ENCODE measurements around the gene COL25A1.
A peak's percentile ranks its signal among the peaks of the same experiment; 100 is the strongest.

COL25A1 gene

DNA sequence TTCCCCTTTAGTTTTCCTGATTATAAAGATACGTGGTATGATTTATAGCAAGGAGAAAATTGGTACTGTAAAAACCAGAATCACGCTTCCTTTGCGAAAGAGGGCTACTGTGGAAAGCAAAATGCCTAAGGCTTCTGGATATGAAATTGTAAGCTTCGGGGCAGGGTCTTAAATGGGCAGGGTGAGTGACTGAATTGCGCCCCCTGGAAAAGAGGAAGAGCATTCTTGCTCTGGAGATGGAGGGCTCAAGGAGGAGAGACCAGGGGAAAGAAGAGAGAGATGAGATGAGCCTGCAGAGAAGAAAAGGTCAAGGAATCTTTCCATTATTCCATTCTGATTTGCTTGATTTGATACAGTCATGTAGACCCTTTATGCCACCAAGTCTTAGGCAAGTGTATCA lies 526.5 kb downstream of the COL25A1 start:
- TF ChIP-seq, protein P1, sequence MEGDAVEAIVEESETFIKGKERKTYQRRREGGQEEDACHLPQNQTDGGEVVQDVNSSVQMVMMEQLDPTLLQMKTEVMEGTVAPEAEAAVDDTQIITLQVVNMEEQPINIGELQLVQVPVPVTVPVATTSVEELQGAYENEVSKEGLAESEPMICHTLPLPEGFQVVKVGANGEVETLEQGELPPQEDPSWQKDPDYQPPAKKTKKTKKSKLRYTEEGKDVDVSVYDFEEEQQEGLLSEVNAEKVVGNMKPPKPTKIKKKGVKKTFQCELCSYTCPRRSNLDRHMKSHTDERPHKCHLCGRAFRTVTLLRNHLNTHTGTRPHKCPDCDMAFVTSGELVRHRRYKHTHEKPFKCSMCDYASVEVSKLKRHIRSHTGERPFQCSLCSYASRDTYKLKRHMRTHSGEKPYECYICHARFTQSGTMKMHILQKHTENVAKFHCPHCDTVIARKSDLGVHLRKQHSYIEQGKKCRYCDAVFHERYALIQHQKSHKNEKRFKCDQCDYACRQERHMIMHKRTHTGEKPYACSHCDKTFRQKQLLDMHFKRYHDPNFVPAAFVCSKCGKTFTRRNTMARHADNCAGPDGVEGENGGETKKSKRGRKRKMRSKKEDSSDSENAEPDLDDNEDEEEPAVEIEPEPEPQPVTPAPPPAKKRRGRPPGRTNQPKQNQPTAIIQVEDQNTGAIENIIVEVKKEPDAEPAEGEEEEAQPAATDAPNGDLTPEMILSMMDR (IDR thresholded peaks at IDR 0.05; ENCODE audit: insufficient read depth, low read length, missing control alignments): no peak
- CTCF ChIA-PET: no interaction called here
- POLR2A ChIA-PET: no interaction called here
- no peak for DNase-seq (ENCODE audit: low read depth, low spot score)
- H3K4me3 ChIP-seq (ENCODE audit: low read depth, low read length): no peak overlapping the region

DNA sequence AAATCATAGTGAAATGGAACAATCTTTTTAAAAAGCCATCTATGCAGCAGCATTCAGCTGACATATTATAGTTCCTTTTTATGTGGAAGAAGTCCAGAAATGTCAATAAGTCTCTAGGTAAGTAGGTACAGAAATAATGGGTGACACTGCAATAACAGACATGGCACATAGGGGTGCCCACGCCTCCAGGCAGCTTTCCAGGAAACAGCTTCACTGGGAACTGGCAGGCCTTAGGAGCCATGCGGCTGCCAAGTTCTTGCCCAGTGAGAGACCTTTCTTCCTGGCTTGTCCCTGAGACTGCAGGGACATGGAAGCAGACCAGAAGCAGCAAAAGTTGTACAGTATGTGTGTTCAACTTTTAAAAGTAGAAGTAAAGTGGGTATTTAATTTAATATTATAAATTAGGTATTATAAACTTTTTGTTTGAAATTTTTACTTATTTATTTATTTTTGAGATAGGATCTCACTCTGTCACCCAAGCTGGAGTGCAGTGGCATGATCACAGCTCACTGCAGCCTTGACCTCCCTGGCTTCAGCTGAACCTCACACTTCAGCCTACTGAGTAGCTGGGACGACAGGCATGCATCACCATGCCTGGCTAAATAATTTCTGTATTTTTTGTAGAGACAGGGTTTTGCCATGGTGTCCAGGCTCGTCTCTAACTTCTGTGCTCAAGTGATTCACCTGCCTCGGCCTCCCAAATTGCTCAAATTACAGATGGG lies 527.5 kb downstream of the COL25A1 start:
- CTCF ChIA-PET: interaction anchor here (1.2 to 1.7 kb wide), 2 partner anchors 9 to 631 kb away, joined by 3 to 4 read pairs; no protein-coding TSS in a partner anchor
- H3K4me3 ChIP-seq (ENCODE audit: low read depth, low read length): no peak overlapping the region
- TF ChIP-seq, protein P1 (IDR thresholded peaks at IDR 0.05; ENCODE audit: insufficient read depth, low read length, missing control alignments): no peak
- POLR2A ChIA-PET: no interaction called here
- no peak for DNase-seq (ENCODE audit: low read depth, low spot score)

DNA sequence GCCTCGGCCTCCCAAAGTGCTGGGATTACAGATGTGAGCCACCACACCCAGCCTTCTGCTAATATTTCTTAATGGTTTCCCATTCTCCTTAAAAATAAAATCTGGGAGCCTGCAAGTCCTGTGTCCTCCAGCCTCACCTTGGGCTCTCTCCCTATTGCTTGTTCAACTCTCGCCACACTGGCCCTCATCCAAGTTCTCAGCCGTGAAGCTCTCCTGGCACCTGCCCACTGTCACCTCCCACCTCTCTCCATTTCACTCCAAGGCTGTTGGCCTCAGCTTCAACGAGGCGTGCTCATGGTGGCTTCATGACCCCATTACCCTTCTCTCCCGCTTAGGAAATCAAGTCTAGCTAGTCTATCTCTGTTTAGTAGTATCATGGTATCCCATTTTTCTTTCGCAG lies 530.1 kb downstream of the COL25A1 start:
- TF ChIP-seq, protein P1 (IDR thresholded peaks at IDR 0.05; ENCODE audit: insufficient read depth, low read length, missing control alignments): no peak

DNA sequence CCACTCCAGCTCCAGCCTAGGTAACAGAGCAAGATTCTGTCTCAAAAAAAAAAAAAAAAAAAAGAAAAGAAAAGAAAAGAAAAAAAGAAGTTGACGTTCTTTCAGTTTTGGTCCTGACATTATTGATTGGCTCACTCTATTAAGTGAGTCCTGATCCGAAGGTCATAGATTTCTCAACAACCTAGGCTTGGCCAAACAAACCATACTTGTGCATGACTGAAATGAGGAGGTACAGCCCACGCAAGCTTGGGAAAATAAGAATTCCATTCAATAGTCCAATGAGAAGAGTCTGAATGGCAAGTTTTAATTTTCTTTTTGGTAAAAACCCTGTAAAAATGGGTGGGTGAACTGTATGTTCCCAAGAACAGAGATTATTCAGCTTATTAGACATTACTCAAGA lies 536.4 kb downstream of the COL25A1 start:
- ChIA-PET POLR2A (no interaction called here), CTCF (no interaction called here)
- no peak overlapping the region for H3K4me3 ChIP-seq (ENCODE audit: low read depth, low read length)
- no peak for DNase-seq (ENCODE audit: low read depth, low spot score)
- TF ChIP-seq, protein P1 (IDR thresholded peaks at IDR 0.05; ENCODE audit: insufficient read depth, low read length, missing control alignments): no peak

More for the DNA sequence above, 530.1 kb downstream of the COL25A1 start:
- POLR2A ChIA-PET: no interaction called here
- H3K4me3 ChIP-seq (ENCODE audit: low read depth, low read length): no peak overlapping the region
- CTCF ChIA-PET: no interaction called here
- DNase-seq (ENCODE audit: low read depth, low spot score): no peak

DNA sequence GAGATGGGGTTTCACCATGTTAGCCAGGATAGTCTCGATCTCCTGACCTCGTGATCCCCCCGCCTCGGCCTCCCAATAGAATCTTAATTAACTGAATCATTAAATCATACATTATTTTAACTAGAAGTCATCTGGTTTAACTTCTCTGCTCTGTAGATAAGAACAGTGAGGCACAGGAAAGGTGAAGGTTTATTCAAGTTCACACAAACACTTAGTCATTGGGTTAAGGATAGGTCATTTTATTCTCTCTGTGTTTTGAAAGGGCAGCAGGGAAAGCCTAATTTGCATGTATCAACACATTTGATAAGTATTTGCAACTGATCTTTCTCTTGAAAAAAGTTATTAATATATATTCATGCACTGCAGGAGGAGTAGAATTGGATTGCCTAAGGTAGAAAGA lies 538.5 kb downstream of the COL25A1 start:
- TF ChIP-seq, protein P1 (IDR thresholded peaks at IDR 0.05; ENCODE audit: insufficient read depth, low read length, missing control alignments): no peak
- ChIA-PET POLR2A (no interaction called here), CTCF (no interaction called here)

DNA sequence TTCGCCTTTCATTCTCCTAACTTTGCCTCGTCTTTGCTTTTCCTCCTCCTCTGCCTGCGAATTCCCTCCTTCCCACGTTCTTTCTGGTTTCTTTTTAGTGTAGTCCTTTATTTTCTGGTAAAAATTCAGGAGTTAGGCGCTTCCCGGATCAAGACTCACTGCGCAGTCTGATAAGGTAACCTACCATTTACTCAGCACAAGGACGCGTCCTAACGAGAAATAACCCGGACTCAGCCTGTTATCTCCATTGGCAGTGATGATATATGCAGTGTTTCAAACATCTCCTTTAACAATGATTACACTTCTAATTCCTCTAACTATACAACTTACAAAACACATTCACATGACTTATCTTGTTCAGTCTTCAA lies 539.2 kb downstream of the COL25A1 start:
- CTCF ChIA-PET: no interaction called here
- peak overlapping the region; percentile 54 for H3K4me3 ChIP-seq (ENCODE audit: low read depth, low read length)
- no peak for DNase-seq (ENCODE audit: low read depth, low spot score)
- POLR2A ChIA-PET: no interaction called here
- TF ChIP-seq, protein P1 (IDR thresholded peaks at IDR 0.05; ENCODE audit: insufficient read depth, low read length, missing control alignments): no peak

More for the DNA sequence above, 538.5 kb downstream of the COL25A1 start:
- no peak for DNase-seq (ENCODE audit: low read depth, low spot score)
- H3K4me3 ChIP-seq (ENCODE audit: low read depth, low read length): no peak overlapping the region
